Endothelial cell of umbilical vein (primary cell): Measurements from ENCODE around the gene PNLIPRP2. TPM values are rescaled to one million over a fixed set of nuclear protein-coding genes. Genes with fewer than 3 reads are reported as not detected.

Experiments
- BruUV-seq: library from RNA; stranded (reverse); fragments of 400-500 nt; replicated peaks from 2 replicates; lab custom pipeline; 2021; lab: Mats Ljungman, UMichigan
- CTCF ChIA-PET: fragments of 300-600, 350-600 bp; sonication (Branson Sonifier 250); formaldehyde crosslinking; loops from one replicate; lab custom pipeline; 2021; ENCODE audit warnings: antibody characterized with exemption, inconsistent platforms; lab: Charles Lee
- POLR2A ChIA-PET: fragments of 300-600, 350-600 bp; sonication (Branson Sonifier 250); formaldehyde crosslinking; loops from one replicate; lab custom pipeline; 2021; ENCODE audit warnings: antibody characterized with exemption, inconsistent platforms; lab: Charles Lee
- DNase-seq: peaks from one replicate; pipeline ENCODE4 v3.0.0-alpha.2; 2011; ENCODE audit warnings: low read depth, low spot score
- FAIRE-seq: peaks from 2 replicates; lab custom pipeline; 2011; peaks lifted over from hg19 to GRCh38; lab: Jason Lieb, UNC
- H2AFZ ChIP-seq: 2 replicates; pipeline ENCODE4 v1.6.0; 2012; ENCODE audit warnings: low read depth, low read length, control low read depth, inconsistent platforms
- H3K27ac ChIP-seq: 2 replicates; pipeline ENCODE4 v1.5.1; 2011; ENCODE audit warnings: low read depth, mild to moderate bottlenecking, control low read depth, low read length, moderate library complexity; ENCODE audit not compliant: insufficient read depth
- H3K27me3 ChIP-seq, 2 experiments: 2 replicates each; pipeline versions ENCODE4 v1.6.0 to v1.6.1; 2011; ENCODE audit warnings: low read length in 2 of 2, mixed read lengths in 1 of 2; ENCODE audit not compliant: control insufficient read depth in 2 of 2, insufficient read depth in 2 of 2
- H3K36me3 ChIP-seq, 2 experiments: 2 replicates in 1 of 2; 3 replicates in 1 of 2; pipeline ENCODE4 v1.5.1; 2011; ENCODE audit warnings: low read length in 2 of 2, mild to moderate bottlenecking in 1 of 2, moderate library complexity in 1 of 2; ENCODE audit not compliant: control insufficient read depth in 2 of 2, insufficient read depth in 2 of 2; ENCODE audit errors: extremely low read depth in 1 of 2
- H3K4me1 ChIP-seq: 3 replicates; pipeline ENCODE4 v1.5.1; 2011; ENCODE audit warnings: mild to moderate bottlenecking, low read length; ENCODE audit not compliant: control insufficient read depth, insufficient read depth; ENCODE audit errors: extremely low read depth
- H3K4me2 ChIP-seq: 2 replicates; pipeline ENCODE4 v1.6.1; 2011; ENCODE audit warnings: low read length, control low read depth, mixed read lengths; ENCODE audit not compliant: insufficient read depth
- H3K4me3 ChIP-seq, 3 experiments: fragments of 200-600 bp in 1 of 3; sonication (generic), shearing (Covaris generic) in 1 of 3; replicated peaks in 1 of 3; 2 replicates each; pipeline ENCODE4 v1.5.1; 2011 to 2016; ENCODE audit warnings: control low read depth in 3 of 3, low read length in 3 of 3, mild to moderate bottlenecking in 2 of 3, inconsistent platforms in 1 of 3, low read depth in 1 of 3, moderate library complexity in 1 of 3; ENCODE audit not compliant: insufficient read depth in 1 of 3
- H3K79me2 ChIP-seq: 2 replicates; pipeline ENCODE4 v1.6.0; 2012; ENCODE audit warnings: low read length, inconsistent platforms; ENCODE audit not compliant: control insufficient read depth, insufficient read depth
- H3K9ac ChIP-seq: replicated peaks from 2 replicates; pipeline ENCODE3; 2011; ENCODE audit warnings: low read length, control low read depth; ENCODE audit not compliant: insufficient read depth; ENCODE audit errors: extremely low read depth
- H3K9me1 ChIP-seq: replicated peaks from 3 replicates; pipeline ENCODE4 v1.6.0; 2011; ENCODE audit warnings: mild to moderate bottlenecking, low read length; ENCODE audit not compliant: control insufficient read depth, insufficient read depth; ENCODE audit errors: extremely low read depth
- H3K9me3 ChIP-seq: replicated peaks from 2 replicates; pipeline ENCODE4 v1.5.1; 2012; ENCODE audit warnings: low read length, inconsistent platforms; ENCODE audit not compliant: control insufficient read depth, insufficient read depth
- H4K20me1 ChIP-seq: replicated peaks from 2 replicates; pipeline ENCODE3; 2011; ENCODE audit warnings: mild to moderate bottlenecking, low read length; ENCODE audit not compliant: control insufficient read depth, insufficient read depth; ENCODE audit errors: extremely low read depth
- CTCF ChIP-seq, 2 donors: IDR thresholded peaks; 1 replicate in 1 of 2; 2 replicates in 1 of 2; pipeline ENCODE4 v1.5.1; 2011; ENCODE audit warnings: low read length in 2 of 2, mild to moderate bottlenecking in 2 of 2, moderate library complexity in 2 of 2, control low read depth in 1 of 2, inconsistent platforms in 1 of 2, low read depth in 1 of 2; ENCODE audit not compliant: insufficient read depth in 1 of 2; ENCODE audit errors: extremely low read depth in 1 of 2
- EZH2 ChIP-seq: IDR thresholded peaks from 2 replicates; pipeline ENCODE4 v1.6.1; 2012; ENCODE audit warnings: borderline replicate concordance, low read depth, mild to moderate bottlenecking, moderate library complexity, low read length, inconsistent platforms; ENCODE audit not compliant: severe bottlenecking
- FOS ChIP-seq: IDR thresholded peaks from 2 replicates; pipeline ENCODE4 v1.6.1; 2011; ENCODE audit warnings: mild to moderate bottlenecking, low read length, moderate library complexity, borderline replicate concordance; ENCODE audit not compliant: insufficient read depth
- GATA2 ChIP-seq: IDR thresholded peaks from 2 replicates; pipeline ENCODE4 v1.7.0; 2011; ENCODE audit warnings: low read depth, mild to moderate bottlenecking, moderate library complexity, mixed read lengths, low read length; ENCODE audit not compliant: insufficient read length, insufficient read depth
- JUN ChIP-seq: IDR thresholded peaks from 2 replicates; pipeline ENCODE4 v1.6.1; 2011; ENCODE audit warnings: borderline replicate concordance, low read depth; ENCODE audit not compliant: insufficient read length, insufficient read depth
- MAX ChIP-seq: IDR thresholded peaks from 2 replicates; pipeline ENCODE4 v1.6.1; 2011; ENCODE audit not compliant: insufficient read depth, insufficient read length
- MYC ChIP-seq: IDR thresholded peaks from one replicate; pipeline ENCODE4 v1.6.1; 2011; ENCODE audit warnings: mild to moderate bottlenecking, low read depth, low read length
- POLR2A ChIP-seq: IDR thresholded peaks from 2 replicates; pipeline ENCODE4 v1.6.1; 2012; ENCODE audit warnings: low read depth, mild to moderate bottlenecking, control low read depth, low read length
- POLR2AphosphoS5 ChIP-seq: IDR thresholded peaks from 2 replicates; pipeline ENCODE4 v1.6.1; 2012; ENCODE audit warnings: low read depth, mild to moderate bottlenecking, control low read depth, low read length, moderate library complexity; ENCODE audit not compliant: insufficient read depth
- dilution Hi-C: fragments of 300-500 bp; cut with MboI; formaldehyde crosslinking; loops from one replicate; pipeline ENCODE4 v1.15.0; 2019; ENCODE audit warnings: low sequenced_read_pairs; ENCODE audit not compliant: extremely low pct_ligation_motif_present
- intact Hi-C: fragments of 100-400 bp; cut with micrococcal nuclease; formaldehyde crosslinking; loops from one replicate; pipeline ENCODE4 v1.10.0; 2022
- polyA plus RNA-seq, 4 experiments: library from polyadenylated mRNA; depleted of rRNA in 3 of 4; stranded (reverse) in 3 of 4; unstranded in 1 of 4; fragments of >200 nt; gene quantifications; 2 replicates each; pipeline versions ENCODE4 v1.2.1 to v1.2.3, GENCODE V29; 2011 to 2012; ENCODE audit warnings: missing spikeins in 1 of 4
- total RNA-seq: library from RNA; stranded (reverse); gene quantifications from 2 replicates; pipeline ENCODE4 v1.2.3, GENCODE V29; 2021

PNLIPRP2 gene
- total and polyA plus RNA-seq, 2 donors (not counting 3 experiments of a cell fraction or from before 2014, with no cell fraction given), result not detected

- Histone ChIP-seq H3K9me1 (no peaks in the 10 kb centered on the region), H3K36me3 (no peaks in the 10 kb centered on the region), H3K4me2 (no peak overlapping the region), H3K4me3 (no peak overlapping the region), H3K9ac (no peak overlapping the region), H3K27me3 (no peaks in the 10 kb centered on the region), H2AFZ (no peak overlapping the region), H4K20me1 (no peaks in the 10 kb centered on the region), H3K4me1 (no peaks in the 10 kb centered on the region), H3K27ac (no peak overlapping the region), H3K79me2 (no peaks in the 10 kb centered on the region), H3K9me3 (no peaks in the 10 kb centered on the region)
- dilution Hi-C loops, result no loop called here
- BruUV-seq, result no TSS peak
- FAIRE-seq (no peak), DNase-seq (no peak)
- POLR2A ChIA-PET, result no interaction called here
- CTCF ChIA-PET, result no interaction called here
- intact Hi-C loops, result no loop called here
- no peak for TF ChIP-seq MYC
- TF ChIP-seq POLR2AphosphoS5, result no peak
- no peak for TF ChIP-seq POLR2A
- TF ChIP-seq MAX, result no peak
- TF ChIP-seq CTCF (IDR thresholded peaks at IDR 0.05; ENCODE audit: extremely low read depth in 1 of 2, insufficient read depth in 1 of 2, low read depth in 1 of 2, low read length in 2 of 2), result no peak
- no peak for TF ChIP-seq FOS
- no peak for TF ChIP-seq JUN
- no peak for TF ChIP-seq GATA2
- TF ChIP-seq EZH2, result no peak
These were observed 50.6 kb downstream of the PNLIPRP2 start for GRCh38 chr10:116671274-116671926.
